Activated CD4-positive, alpha-beta T cell treated with anti-CD3 and anti-CD28 coated beads, Interleukin-2, amount 50 U/mL, for 48 hours (primary cell): ENCODE results near the gene SERINC2.
"Not testable (repeated sequence)": the region's sequence is repeated elsewhere in the genome, so short reads cannot be mapped to it uniquely, and the experiment has no call there.

Source experiments
- DNase-seq, 2 experiments: peaks; one replicate each; pipeline ENCODE4 v3.0.0-alpha.2; 2020

The SERINC2 gene

DNA sequence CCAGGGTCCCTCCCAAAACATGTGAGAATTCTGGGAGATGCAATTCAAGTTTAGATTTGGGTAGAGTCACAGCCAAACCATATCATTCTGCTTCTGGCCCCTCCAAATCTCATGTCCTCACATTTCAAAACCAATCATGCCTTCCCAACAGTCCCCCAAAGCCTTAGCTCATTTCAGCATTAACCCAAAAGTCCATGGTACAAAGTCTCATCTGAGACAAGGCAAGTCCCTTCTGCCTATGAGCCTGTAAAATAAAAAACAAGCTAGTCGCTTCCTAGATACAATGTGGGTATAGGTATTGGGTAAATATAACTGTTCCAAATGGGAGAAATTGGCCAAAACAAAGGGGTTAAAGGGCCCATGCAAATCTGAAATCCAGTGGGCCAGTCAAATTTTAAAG, 59.7 kb downstream of the SERINC2 start:
- DNase-seq = not testable (repeated sequence)

DNA sequence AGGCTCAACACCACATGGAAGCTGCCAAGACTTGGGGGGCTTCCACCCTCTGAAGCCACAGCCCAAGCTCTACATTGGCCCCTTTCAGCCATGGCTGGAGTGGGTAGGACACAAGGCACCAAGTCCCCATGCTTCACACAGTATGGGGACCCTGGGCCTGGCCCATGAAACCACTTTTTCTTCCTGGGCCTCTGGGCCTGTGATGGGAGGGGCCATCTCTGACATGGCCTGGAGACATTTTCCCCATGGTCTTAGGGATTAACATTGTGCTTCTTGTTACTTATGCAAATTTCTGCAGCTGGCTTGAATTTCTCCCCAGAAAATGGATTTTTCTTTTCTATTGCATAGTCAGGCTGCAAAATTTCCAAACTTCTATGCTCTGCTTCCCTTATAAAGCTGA, 60.5 kb downstream of the SERINC2 start:
- not testable (repeated sequence) for DNase-seq

DNA sequence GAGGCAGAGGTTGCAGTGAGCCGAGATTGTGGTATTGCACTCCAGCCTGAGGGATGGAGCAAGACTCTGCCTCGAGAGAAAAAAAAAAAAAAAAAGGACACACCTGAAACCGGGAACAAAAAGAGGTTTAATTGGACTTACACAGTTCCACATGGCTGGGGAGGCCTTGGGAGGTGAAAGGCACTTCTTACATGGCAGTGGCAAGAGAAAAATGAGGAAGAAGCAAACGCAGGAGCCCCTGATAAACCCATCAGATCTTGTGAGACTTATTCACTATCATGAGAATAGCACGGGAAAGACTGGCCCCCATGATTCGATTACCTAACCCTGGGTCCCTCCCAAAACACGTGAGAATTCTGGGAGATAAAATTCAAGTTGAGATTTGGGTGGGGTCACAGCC, 61.6 kb downstream of the SERINC2 start:
- not testable (repeated sequence) for DNase-seq

- no peak for DNase-seq
Measured at GRCh38 chr1:31476891-31477846, 64.2 kb downstream of the SERINC2 start.

DNA sequence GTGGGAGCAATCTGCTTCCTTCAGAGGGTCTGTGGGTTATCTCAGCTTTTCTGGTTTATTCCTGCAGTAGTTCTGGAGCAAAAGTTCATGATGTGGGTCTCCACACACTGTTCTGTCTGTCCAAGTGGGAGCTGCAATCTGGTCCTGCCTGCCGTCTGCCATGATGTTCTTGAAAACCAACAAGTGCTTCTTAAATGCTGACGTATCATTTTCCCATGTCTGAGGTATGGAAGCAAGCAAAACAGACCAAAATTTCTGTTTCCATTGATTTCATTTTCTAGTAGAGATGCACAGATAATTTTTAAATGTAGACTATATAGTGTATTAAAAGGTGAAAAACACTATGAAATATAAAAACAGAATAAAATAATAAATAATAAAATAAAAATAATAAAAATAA, 65.2 kb downstream of the SERINC2 start:
- DNase-seq = no peak

DNA sequence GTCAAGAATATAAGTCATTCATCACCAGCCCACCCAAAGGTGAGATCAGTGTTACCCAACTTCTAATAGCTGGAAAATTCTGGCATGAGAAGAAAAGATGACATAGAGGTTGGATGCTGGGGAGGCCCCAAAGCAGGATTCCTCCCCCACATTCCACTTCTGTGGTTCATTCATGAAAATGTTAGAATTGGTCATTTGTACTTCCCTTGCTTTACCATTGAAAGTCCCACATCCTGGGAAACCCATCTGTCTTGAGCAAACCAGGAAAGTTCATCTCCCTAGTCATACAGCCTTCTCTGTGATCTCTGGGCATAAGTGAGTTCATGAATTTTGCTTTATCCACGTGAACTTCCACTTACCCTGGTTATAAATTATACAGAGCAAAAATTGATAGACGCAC, 66.8 kb downstream of the SERINC2 start:
- no peak for DNase-seq

DNA sequence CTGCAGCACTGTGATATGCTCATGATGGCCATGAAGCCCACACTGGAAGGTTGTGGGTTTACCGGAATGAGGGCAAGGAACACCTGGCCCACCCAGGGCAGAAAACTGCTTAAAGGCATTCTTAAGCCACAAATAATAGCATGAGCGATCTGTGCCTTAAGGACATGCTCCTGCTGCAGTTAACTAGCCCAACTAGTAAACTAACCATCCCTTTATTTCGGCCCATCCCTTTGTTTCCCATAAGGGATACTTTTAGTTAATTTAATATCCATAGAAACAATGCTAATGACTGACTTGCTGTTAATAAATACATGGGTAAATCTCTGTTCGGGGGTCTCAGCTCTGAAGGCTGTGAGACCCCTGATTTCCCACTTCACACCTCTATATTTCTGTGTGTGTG, 67.4 kb downstream of the SERINC2 start:
- DNase-seq = not testable (repeated sequence)

DNA sequence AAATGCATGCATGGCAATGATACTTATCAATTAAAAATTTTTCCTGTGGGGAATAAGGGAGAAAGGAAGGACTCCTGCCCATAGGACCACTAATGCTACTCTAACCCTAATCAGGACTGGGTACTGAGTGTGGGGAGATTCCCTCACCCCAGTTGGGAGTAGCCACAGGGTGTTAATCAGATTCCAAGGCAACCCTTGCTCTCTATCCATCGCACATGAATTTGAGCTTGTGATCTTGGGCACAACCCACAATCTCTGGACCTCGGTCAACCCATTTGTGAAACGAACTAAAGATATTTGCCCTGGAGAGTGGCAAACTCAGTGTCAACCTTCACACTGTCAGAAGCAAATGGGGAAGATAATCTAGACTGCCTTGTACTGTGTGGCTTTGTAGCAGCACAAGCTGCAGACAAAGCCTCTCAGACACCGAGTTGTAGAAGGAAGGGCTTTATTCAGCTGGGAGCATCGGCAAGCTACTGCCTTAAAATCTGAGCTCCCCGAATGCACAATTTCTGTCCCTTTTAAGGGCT, 69.5 kb downstream of the SERINC2 start:
- no peak for DNase-seq

GRCh38 chr1:31483012-31483946, 70.3 kb downstream of the SERINC2 start:
- no peak for DNase-seq
